Esophagus muscularis mucosa (tissue), 4 donors: ENCODE data around the gene TMEM79.

Experiments used
- EP300 ChIP-seq: sonication (generic); formaldehyde crosslinking; IDR thresholded peaks from one replicate; pipeline ENCODE4 v1.6.1; 2017; ENCODE audit warnings: antibody characterized with exemption
- POLR2A ChIP-seq: fragments of 450-650 bp; IDR thresholded peaks from one replicate; pipeline ENCODE4 v1.6.1; 2017; ENCODE audit warnings: antibody characterized with exemption, moderate library complexity, mild to moderate bottlenecking, low read depth
- POLR2AphosphoS5 ChIP-seq, 2 donors: sonication (generic); formaldehyde crosslinking; IDR thresholded peaks; one replicate each; pipeline ENCODE4 v1.6.1; 2017; ENCODE audit warnings: antibody characterized with exemption in 2 of 2
- TF ChIP-seq, protein P1 (sequence below), 3 experiments: fragments of 200-600 bp in 2 of 3; fragments of 450-650 bp in 1 of 3; sonication (generic) in 2 of 3; IDR thresholded peaks; one replicate each; pipeline ENCODE4 v1.5.1; 2017 to 2019; ENCODE audit warnings: antibody characterized with exemption in 3 of 3, mild to moderate bottlenecking in 2 of 3, moderate library complexity in 1 of 3

DNA sequence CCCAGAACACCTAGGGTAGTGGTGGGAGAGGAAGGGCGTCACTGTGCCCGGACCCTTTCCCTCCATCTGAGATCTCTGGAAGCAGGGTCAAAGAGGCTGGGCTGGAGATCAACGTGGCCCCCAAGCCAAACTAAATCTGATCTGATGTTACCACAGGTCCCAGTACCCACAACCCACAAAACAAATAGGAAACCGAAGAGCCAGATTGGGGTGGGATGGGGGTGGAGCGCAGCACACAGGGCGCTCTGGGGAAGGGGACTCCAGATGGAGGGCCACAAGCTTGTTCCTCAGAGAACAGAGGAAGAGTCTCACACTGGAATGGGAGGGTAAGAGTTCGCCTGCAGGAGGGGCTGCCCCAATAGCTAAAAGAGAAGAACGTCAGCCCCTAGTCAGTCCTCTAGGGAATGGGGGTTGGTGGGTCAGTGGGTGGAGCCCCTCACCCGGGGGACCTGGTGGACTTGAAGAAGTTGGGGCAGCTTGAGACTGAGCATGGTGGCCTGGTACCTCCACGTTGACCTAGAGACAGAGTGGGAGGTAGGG is 37.8 kb upstream of the TMEM79 start:
- TF ChIP-seq, protein P1, sequence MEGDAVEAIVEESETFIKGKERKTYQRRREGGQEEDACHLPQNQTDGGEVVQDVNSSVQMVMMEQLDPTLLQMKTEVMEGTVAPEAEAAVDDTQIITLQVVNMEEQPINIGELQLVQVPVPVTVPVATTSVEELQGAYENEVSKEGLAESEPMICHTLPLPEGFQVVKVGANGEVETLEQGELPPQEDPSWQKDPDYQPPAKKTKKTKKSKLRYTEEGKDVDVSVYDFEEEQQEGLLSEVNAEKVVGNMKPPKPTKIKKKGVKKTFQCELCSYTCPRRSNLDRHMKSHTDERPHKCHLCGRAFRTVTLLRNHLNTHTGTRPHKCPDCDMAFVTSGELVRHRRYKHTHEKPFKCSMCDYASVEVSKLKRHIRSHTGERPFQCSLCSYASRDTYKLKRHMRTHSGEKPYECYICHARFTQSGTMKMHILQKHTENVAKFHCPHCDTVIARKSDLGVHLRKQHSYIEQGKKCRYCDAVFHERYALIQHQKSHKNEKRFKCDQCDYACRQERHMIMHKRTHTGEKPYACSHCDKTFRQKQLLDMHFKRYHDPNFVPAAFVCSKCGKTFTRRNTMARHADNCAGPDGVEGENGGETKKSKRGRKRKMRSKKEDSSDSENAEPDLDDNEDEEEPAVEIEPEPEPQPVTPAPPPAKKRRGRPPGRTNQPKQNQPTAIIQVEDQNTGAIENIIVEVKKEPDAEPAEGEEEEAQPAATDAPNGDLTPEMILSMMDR (IDR thresholded peaks at IDR 0.05), result no peak
- TF ChIP-seq POLR2A (no peak), POLR2AphosphoS5 (IDR thresholded peaks at IDR 0.05) (no peak), EP300 (no peak)
